Neuron (in vitro differentiated cells): Measurements from ENCODE around the gene ZBTB16.

Experiments used
- H2AFZ ChIP-seq: one replicate; pipeline ENCODE4 v1.6.1; 2013; ENCODE audit warnings: low read depth, mild to moderate bottlenecking, inconsistent platforms, low read length, moderate library complexity
- H3K27me3 ChIP-seq: one replicate; pipeline ENCODE4 v1.6.1; 2013; ENCODE audit warnings: low read length; ENCODE audit not compliant: insufficient read depth
- H3K36me3 ChIP-seq: one replicate; pipeline ENCODE4 v1.6.1; 2013; ENCODE audit warnings: low read length; ENCODE audit not compliant: insufficient read depth
- H3K4me1 ChIP-seq: one replicate; pipeline ENCODE4 v1.6.1; 2013; ENCODE audit warnings: low read length; ENCODE audit not compliant: insufficient read depth
- H3K4me3 ChIP-seq: 2 replicates; pipeline ENCODE4 v1.5.1; 2013; ENCODE audit warnings: mild to moderate bottlenecking, low read length, moderate library complexity
- H3K9me3 ChIP-seq: one replicate; pipeline ENCODE4 v1.6.1; 2013; ENCODE audit warnings: low read length

ZBTB16 gene

DNA sequence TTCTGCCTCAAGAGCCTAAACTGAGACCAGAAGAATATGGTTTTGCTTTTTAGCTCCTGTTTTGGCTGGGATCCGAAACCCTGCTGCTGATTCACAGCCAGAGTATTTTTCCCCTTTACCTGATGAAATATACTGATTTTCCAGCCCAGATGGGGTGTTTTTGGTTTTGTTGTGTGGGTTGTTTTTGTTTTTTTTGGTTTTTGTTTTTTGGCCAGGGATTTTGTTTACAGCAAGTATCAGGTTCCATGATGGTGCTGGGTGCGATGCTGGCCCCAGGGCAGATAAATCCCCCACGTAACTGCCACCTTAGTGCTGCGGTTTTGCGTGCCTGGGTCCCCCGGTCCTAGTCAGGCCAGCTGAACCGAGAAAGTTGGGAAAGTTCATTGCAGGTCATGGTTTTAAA, 103.7 kb downstream of the ZBTB16 start:
- Histone ChIP-seq H3K9me3 (no peaks in the 10 kb centered on the region), H3K27me3 (no peaks in the 10 kb centered on the region), H3K4me3 (no peak overlapping the region), H3K4me1 (peaks cover 61% of the 10 kb centered on the region), H2AFZ (no peak overlapping the region), H3K36me3 (peaks cover 7% of the 10 kb centered on the region)

GRCh38 chr11:114163830-114164401, 104.4 kb downstream of the ZBTB16 start:
- Histone ChIP-seq H2AFZ (no peak overlapping the region), H3K4me1 (peaks cover 68% of the 10 kb centered on the region), H3K9me3 (no peaks in the 10 kb centered on the region), H3K4me3 (no peak overlapping the region), H3K36me3 (no peaks in the 10 kb centered on the region), H3K27me3 (no peaks in the 10 kb centered on the region)

DNA sequence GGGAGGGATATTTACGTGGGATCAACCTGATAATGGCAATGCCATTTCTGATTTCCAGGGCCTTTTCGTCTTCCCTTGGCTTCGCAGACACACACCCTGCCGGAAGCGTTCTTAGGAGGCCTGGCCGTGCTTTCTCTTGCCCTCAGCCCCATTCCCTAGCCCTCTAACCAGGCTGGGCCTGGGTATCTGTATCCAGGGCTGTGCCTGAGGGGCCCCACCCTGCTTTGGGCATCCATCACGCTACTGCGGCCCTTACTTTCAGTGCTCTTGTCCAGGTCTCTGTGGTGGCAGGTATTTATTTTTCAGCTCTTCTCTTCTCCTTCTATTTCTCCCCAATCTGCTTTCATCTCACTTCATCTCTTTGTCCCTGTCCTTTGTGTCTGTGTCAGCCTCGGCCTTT, 105.0 kb downstream of the ZBTB16 start:
- no peak overlapping the region for H2AFZ ChIP-seq
- peaks cover 74% of the 10 kb centered on the region for H3K4me1 ChIP-seq
- no peak overlapping the region for H3K4me3 ChIP-seq
- H3K36me3 ChIP-seq: no peaks in the 10 kb centered on the region
- no peaks in the 10 kb centered on the region for H3K27me3 ChIP-seq
- no peaks in the 10 kb centered on the region for H3K9me3 ChIP-seq

- Histone ChIP-seq H3K9me3 (no peaks in the 10 kb centered on the region), H3K4me3 (no peak overlapping the region), H3K36me3 (no peaks in the 10 kb centered on the region), H3K4me1 (peaks cover 77% of the 10 kb centered on the region), H3K27me3 (no peaks in the 10 kb centered on the region), H2AFZ (no peak overlapping the region)
These were observed 106.1 kb downstream of the ZBTB16 start for GRCh38 chr11:114165326-114166230.

DNA sequence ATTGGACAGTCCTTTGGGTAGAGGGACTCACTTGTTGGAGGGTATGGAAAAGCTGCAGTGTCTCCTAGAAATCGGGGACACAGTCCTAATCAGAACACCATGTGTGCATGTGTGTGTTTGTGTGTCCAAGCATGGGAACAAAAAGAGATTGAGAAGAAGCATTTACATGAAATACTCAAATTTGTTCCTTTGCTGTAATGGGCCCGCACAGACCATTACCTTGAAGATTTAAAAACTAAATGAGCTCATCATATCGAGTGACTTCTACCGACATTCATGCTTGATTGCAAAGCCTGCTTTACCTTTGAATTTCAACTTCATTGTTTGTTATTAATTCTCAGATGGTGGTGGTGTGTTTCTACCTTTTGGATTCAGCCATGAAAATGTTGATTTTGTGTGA, 106.9 kb downstream of the ZBTB16 start:
- Histone ChIP-seq H3K9me3 (no peaks in the 10 kb centered on the region), H3K27me3 (no peaks in the 10 kb centered on the region), H3K36me3 (no peaks in the 10 kb centered on the region), H3K4me3 (no peak overlapping the region), H2AFZ (no peak overlapping the region), H3K4me1 (peaks cover 85% of the 10 kb centered on the region)

GRCh38 chr11:114166897-114167323, 107.4 kb downstream of the ZBTB16 start:
- H3K9me3 ChIP-seq: no peaks in the 10 kb centered on the region
- no peaks in the 10 kb centered on the region for H3K36me3 ChIP-seq
- H3K27me3 ChIP-seq: no peaks in the 10 kb centered on the region
- H3K4me3 ChIP-seq: no peak overlapping the region
- H3K4me1 ChIP-seq: peaks cover 88% of the 10 kb centered on the region
- no peak overlapping the region for H2AFZ ChIP-seq

GRCh38 chr11:114167355-114167754, 107.8 kb downstream of the ZBTB16 start:
- no peak overlapping the region for H3K4me3 ChIP-seq
- no peaks in the 10 kb centered on the region for H3K36me3 ChIP-seq
- H2AFZ ChIP-seq: no peak overlapping the region
- no peaks in the 10 kb centered on the region for H3K9me3 ChIP-seq
- H3K27me3 ChIP-seq: no peaks in the 10 kb centered on the region
- peaks cover 88% of the 10 kb centered on the region for H3K4me1 ChIP-seq

GRCh38 chr11:114167771-114168448, 108.4 kb downstream of the ZBTB16 start:
- H2AFZ ChIP-seq: no peak overlapping the region
- no peak overlapping the region for H3K4me3 ChIP-seq
- H3K4me1 ChIP-seq: peaks cover 83% of the 10 kb centered on the region
- no peaks in the 10 kb centered on the region for H3K9me3 ChIP-seq
- H3K36me3 ChIP-seq: no peaks in the 10 kb centered on the region
- no peaks in the 10 kb centered on the region for H3K27me3 ChIP-seq

GRCh38 chr11:114168691-114169090, 109.2 kb downstream of the ZBTB16 start:
- H3K4me1 ChIP-seq: peaks cover 76% of the 10 kb centered on the region
- no peak overlapping the region for H3K4me3 ChIP-seq
- H3K27me3 ChIP-seq: no peaks in the 10 kb centered on the region
- no peaks in the 10 kb centered on the region for H3K36me3 ChIP-seq
- no peak overlapping the region for H2AFZ ChIP-seq
- no peaks in the 10 kb centered on the region for H3K9me3 ChIP-seq

GRCh38 chr11:114169321-114169749, 109.8 kb downstream of the ZBTB16 start:
- no peak overlapping the region for H3K4me3 ChIP-seq
- H3K4me1 ChIP-seq: peaks cover 70% of the 10 kb centered on the region
- no peaks in the 10 kb centered on the region for H3K36me3 ChIP-seq
- no peak overlapping the region for H2AFZ ChIP-seq
- H3K9me3 ChIP-seq: no peaks in the 10 kb centered on the region
- no peaks in the 10 kb centered on the region for H3K27me3 ChIP-seq

DNA sequence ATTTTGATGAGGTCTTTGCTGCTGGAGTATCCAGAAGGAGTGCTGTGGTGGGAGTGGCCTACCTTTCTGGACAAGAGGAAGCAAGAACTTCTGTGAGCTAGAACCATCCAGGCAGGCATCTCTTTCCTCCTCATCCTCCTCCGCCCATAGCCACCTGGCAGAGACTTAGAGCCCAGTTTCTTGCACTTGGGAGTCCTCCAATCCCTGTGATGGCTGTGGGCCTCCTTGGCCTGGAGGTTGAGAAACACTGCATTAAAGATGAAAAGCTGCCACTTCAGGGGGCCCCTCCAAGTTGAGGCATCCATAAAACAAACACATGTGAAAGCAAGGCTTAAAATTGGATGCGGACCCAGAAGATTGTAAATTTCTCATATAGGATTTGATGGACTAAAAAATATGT, 110.3 kb downstream of the ZBTB16 start:
- no peak overlapping the region for H2AFZ ChIP-seq
- no peaks in the 10 kb centered on the region for H3K9me3 ChIP-seq
- no peaks in the 10 kb centered on the region for H3K27me3 ChIP-seq
- no peaks in the 10 kb centered on the region for H3K36me3 ChIP-seq
- H3K4me1 ChIP-seq: peaks cover 65% of the 10 kb centered on the region
- no peak overlapping the region for H3K4me3 ChIP-seq

- Histone ChIP-seq H3K4me1 (peaks cover 61% of the 10 kb centered on the region), H3K36me3 (no peaks in the 10 kb centered on the region), H3K4me3 (no peak overlapping the region), H3K27me3 (no peaks in the 10 kb centered on the region), H2AFZ (no peak overlapping the region), H3K9me3 (no peaks in the 10 kb centered on the region)
These were observed 110.7 kb downstream of the ZBTB16 start for GRCh38 chr11:114170226-114170625.
